Activated CD4-positive, alpha-beta T cell treated with anti-CD3 and anti-CD28 coated beads, Interleukin-2, amount 50 U/mL, for 48 hours (primary cell): ENCODE measurements around the gene PAX7.

Experiments used
- DNase-seq, 2 experiments: peaks; one replicate each; pipeline ENCODE4 v3.0.0-alpha.2; 2020

Gene PAX7

DNA sequence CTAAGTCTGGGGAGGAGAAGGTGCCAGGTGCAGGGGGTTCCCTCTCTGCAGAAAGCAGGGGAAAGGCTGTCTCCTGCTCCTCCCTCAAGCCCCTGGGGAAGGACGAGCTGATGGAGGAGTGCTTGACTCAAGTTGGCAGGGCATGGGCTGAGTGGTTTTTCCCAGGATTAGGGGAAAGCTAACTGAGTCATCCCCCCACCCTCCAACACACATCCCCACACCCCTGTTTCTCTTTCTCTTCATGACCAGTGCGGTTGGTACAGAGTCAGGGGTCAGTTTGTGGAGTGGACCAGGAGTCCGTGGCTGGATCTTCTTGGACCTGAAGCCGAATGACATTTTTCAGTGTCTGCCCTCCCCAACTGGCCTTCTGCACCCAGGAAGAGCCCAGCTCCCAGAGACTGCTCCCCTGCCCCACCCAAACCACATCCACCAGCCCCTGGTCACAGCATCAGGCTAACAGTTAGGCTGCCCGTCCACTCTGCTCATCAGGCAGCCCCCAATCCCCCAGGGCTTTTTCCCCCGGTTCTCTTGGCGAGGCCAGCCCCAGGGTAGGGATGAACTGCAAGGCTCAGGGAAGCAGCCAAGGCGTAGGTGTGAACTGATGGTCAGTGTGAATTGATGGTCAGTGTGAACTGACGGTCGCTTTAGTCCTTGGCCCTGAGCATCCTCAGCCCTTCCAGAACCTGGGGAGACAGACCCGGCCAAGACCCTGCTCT is 81.0 kb downstream of the PAX7 start:
- DNase-seq = no peak

DNA sequence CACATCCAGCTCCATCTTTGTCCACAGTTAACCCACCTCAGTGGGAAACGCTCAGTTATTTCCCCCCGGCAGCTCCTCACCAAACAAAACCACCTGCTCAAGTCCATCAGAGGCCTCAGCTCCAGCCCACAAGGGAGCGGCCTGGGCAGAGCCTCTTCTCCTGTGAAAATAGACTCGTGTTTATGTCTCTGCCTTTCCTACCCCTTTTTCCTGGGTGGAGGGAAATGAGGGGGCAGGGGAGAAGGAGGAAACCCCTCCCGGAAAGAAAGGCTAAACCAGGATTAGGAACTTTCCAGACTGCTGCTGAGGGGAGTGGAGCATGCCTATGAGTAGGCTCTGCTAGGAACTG is 81.6 kb downstream of the PAX7 start:
- DNase-seq = no peak

DNA sequence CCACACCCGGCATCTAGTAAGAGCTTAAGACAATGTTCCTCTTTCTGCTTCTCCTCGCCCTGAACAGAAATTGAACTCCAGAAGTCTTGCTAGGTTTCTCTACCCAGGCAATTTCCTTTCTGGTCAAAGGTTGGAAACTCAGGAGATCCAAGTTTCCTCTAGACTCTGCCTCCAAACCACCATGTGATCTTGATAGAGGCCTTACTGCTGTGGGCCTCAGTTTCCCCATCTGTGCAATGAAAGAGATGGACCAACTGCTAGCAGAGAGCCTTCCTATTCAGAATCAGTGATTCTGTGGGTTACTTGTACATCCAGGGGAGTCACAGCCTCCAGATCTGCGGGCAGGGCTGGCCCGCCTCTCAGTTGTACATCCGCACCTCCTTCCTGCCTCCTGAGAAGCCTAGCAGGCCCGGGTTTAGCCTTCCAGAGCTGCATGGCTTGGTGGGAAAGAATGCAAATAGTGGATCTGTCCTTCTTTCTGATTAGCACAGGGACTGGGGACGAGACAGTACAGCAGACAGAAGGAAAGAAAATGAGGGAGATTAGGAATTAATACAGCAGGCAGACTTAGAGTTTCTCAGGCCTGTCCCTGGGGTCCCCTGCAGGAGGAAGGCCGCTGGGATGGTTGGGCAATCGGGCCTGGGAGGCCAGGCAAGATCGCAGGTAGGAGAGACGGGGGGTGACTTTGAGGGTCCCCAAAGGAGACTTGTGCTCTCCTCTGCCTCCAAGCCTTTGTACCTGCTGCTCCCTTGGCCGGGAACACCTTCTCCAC is 83.9 kb downstream of the PAX7 start:
- no peak for DNase-seq

DNA sequence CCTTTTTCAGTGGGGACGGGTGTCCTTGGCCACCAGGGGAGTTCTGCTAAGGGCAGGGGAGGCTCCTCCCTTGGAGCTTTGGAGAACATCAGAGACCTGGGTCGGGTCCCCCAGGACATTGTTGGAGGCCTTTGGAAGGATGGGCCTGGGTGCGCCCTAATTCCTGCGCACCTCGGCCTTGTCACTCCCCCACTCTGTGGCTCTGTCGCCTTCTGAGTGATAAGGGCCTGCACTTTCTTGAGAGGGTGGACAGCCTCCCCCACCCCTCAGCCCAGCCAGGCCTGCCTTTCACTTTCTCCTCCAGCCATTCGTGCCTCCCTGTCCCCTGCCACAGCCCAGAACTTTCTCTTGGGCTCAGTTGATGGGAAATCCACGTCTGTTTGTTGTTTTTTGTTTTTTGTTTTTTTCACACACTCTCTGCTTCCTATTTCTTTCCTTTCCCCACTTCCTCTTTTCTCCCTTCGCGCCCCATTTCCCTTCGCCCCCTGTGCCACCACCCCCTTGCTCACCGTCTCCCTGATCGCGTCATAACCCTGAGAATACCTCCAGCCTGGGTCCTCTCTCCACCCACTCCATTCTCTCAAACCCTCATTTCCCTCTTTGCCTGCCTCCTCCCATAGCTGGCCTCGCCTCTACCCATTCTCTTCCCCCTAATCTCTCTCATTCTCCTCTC is 85.6 kb downstream of the PAX7 start:
- no peak for DNase-seq

DNA sequence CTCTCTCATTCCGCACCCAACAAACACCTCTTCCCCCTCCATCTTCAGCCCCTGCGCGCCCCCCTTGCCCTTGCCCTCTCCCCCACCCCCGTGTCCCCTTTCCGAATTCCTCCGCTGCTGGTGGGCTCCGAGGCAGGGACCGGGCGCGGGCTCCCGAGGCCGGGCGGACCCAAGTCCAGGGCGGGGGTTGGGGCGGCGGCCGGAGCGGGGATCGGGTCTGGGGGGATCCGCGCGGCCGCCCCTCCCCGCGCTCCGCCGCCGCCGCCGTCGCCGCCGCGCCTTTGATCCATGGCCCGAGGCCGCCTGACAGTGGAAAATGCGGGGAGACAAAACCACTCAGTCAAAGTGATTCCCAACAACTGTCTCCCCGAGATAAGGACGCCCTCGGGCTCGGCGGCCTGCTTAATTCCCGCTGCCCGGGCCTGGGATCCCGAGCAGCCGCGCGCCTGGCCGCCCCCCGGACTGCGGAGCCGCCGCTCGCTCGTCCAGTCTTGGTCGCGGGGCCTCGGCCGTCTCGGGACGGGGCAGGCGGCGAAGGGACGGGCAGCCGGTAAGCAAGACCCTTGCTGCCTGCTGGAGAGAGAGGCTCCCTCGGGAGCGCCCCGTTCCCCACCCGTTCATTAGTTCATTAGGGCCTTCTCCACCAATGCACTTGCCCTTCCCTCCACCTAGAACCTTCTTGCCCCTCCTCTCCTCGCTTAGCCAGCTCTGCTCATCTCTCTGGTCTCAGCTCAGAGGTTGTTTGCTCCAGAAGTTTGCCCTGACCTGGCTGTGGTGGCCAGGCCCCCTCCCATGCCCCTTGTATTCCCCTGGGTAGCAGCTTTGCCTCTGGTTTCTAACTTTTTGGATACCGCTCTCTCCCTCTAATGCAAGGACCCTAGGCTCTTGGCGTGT is 86.4 kb downstream of the PAX7 start:
- no peak for DNase-seq

DNA sequence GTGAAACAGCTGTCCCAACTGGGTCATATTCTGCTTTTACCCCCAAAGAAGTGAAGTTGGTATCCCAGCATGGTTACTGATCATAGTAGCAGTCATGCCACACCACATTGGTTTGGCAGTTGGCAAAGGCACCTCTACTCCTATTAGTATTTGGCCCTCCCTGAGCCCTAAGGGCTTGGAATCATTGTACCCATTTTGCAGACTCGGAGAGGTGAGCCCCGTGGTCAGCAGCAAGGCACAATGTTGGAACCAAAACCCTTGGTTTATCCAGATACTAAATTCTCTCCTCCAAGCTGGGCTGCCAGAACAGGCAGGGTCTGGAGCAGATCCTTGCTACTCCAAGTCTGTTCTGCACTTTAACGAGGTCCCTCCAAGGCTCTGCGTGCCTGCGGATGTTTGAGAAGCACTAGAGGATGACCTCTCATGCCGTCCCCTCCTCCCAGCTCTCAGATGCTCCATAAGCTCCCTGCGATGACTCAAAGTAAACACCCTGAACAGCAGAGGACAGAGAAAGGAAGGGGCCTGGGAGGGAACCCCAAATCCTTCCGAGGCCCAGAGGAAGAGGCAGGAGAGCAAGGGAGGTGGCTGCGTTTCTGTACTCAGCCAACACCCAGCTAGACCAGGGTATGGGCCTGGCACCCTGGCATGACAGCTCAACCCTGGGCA is 89.3 kb downstream of the PAX7 start:
- DNase-seq = no peak

DNA sequence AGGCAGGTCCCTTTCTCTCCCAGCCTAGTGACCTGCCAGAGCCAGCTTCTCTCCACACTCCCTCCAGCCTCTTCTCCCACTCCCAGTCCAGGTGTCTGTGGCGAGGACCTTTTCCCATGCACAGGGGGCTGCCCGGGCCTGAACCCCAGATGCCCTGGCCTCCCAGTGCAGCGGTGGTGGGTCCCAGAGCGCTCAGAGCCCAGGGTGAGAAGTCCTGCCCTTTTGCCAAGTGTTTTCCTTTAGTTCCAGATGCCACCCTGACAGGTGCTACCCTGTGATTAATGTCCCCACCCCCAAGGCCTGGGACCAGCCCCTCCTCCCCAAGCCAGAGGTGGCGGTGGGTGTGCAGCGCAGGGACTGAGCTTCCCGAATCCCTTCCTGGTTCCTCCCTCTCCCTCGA is 90.4 kb downstream of the PAX7 start:
- DNase-seq = no peak

DNA sequence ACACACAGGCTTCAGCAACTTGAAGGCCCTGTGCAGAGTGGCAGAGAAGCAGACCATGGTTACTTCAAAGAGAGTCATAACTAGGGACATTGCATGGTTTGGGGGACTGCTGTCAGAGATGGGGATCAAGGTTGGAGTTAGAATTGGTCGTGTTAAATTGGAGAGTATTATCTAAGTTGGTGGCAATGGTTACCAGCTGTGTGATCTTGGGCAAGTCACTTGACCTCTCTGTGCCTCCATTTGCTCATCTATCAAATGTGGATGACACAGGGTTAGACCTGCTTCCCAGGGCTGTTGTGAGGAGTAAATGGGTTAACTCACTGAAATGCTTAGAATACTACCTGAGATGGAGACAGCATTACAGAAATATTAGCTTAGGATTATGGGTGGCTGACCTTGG is 91.1 kb downstream of the PAX7 start:
- DNase-seq = no peak

DNA sequence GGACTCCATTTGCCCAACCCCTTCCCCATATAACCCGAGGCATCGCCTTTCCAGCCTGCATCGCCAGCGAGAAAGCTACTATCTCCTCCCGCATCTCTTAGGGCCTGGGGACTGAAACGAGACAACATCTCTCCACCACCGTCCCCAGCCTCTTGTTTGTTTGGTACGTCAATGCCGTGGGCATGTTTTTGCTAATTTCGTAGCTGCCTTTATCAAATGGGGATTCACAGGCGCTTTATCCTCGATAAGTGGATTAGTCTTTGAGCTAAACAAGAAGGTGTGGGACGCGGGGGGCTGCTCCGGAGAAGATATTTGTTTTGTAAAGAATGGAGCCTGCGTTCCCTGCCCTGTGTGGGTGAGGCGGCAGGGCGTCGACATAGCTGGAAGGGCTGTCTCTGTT is 91.6 kb downstream of the PAX7 start:
- no peak for DNase-seq

DNA sequence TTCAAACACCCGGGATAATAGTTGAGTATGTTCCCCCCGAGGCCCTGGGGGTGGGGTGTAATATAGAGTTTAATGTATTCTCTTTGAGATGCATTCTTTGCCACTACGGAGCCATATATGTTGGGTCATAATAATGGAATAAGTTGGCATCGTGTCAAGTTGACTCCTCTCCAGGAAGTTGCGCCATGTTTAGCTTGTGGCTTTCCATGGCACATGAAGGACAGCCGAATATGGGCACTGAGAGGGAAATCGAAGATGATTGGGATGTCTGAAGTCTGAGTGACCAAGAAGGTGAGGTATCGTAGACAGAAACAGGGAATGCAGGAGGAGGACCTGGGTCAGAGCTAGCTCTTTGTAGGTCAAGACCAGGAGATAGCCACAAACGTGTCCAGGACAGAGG is 92.6 kb downstream of the PAX7 start:
- DNase-seq = no peak

DNA sequence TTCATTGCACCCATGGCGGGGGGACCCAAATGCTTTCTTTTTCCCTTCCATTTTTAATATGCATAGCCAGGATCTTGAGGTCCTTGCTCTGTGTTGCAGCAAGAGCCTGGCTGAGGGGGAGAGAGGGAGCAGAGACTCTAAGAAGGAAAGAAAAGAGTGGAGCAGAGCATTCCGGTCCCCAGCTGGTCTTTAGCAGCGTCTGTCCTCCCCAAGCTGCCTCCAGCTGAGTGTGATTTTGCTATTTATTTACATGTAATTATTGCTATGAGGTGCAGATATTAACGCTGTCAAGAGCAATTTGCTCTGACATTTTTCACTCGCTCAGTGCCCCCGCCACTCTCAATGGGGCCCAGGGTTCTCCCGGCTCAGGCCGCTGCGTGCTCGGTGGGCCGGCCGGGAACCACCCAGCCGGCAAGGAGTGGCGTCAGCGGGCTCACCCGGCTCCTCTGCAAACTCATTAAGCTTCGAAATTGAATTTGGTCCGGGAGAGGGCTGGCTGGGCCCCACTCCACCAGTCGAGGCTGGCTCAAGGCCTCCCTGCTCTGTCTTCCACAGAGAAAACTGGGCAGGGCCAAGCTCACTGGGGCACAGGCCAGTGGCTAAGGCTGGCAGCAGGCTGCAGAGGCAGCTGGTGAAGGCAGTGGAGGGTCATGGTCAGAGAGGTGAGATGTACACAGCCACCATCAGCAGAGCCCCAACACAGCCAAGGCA is 93.2 kb downstream of the PAX7 start:
- no peak for DNase-seq

DNA sequence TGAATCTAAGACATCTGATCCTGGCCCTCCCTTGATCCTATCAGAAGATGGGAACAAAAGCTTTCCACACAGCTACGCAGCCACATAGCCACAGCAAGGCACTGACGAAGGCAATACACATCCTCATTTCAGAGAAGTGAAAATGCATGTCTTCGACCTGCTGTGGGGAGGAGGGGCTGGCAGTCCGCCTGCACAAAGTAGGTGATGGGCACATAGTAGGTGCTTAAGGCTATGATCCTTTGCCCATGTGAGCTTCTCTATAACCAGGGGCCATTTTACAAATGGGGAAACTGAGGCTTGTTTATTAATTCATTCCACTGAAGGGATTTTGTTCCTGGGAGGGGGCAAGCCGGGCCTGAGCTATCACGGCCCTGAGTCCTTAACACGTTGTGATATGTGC is 94.2 kb downstream of the PAX7 start:
- no peak for DNase-seq

DNA sequence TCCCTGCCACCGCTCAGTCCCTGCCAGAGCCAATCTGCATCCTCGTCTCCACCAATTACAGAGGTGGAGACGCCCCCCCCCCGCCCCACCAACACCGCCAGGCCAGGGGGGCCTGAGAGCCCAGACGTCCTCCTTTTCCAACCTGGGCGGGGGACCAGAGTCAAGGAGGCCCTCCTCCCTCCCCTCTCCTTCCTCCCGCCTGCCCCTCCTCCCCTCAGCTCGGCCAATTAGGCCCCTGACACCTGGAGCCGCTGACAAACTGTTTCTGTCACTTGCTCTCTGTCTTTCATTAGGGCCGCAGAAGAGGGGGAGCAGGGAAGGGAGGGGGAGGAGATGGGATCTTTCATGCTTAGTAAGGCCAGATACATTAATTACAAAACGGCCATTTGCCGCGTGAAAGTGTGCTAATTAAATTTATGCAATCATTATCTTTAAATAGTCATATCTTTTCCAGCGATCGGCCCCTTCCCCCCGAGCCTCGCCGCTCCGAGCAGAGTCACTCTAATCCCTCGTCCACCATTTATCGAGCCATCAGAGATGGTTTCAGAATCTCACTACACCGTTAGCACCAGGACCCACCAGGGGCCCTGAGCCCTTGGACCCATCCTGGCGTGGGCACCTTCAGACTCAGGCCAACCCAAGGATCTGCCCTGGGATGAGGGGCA is 94.7 kb downstream of the PAX7 start:
- no peak for DNase-seq

DNA sequence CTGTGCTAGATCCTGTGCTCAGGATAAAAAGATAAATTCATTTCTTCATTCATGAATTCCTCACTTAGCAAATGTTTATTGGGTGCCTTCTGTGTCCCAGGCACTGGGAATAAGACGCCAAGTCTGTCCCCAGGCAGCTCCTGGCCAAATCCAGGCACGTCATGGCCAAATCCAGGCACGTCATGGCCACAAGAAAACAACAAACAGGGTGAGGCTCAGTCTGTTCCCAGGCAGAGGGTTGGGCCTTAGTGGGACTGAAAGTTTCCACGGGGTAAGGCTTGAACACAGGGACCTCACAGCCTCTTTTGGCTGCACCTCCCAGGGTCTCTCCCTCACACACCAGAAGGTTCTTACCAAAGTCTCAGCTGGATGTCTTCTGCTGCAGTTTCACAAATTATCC is 95.7 kb downstream of the PAX7 start:
- DNase-seq = no peak

DNA sequence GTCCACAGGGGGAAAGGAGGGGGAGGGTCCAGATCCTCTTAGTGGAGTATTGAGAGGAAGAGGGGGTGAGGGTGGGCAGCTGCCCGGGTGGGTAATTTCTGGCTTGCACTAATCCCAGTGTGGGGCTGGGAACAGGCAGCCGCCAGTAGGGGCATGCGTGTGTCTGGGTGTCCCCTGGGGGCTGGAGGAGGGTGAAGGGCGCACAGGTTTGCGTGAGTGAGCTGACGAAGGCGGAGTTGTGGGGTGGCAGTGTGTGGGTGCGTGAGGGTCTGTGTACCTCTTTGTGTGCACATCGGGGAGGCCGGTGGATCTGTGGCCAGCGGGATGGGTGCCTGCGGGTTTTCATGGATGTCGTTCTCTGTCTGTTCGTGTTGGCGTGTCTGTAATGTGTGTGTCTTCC is 97.3 kb downstream of the PAX7 start:
- no peak for DNase-seq

DNA sequence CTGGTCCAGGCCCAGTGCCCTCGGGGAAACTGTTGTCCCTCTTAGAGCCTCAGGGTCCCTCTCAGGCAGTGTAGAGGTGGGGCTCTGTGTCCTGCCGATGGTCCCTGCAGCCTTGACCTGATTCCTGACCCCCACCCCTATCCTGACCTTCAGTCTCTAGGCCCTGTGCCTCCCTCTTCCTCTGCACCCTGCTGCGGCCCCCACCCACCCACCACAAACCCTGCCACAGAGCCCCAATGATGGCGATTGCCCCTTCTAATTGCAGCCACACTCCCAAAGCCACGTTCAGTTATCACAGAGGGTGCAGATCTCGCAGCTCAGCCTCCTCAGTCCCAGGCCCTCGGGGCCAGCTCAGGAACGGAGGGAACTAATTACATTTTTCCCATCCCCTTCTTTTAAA is 99.7 kb downstream of the PAX7 start:
- DNase-seq = no peak

DNA sequence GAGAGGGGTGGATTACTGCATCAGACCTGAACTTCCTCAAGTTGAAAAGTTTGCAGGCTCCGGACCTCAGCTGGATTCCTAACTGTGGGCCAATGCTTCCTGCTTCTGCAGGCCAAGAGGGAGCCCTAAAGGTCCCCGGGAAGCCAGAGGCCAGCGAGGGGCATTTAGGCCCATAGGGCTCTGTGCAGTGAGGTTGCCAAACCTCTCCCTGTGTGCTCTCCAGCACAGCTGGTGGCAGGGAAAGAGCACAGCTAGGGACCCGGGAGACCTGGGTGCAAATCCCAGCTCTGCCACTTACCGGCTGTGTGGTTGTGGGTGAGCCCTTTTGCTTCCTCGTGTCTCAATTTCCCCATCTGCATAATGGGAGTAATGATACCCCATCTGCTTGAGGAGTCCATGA is 100.5 kb downstream of the PAX7 start:
- no peak for DNase-seq

DNA sequence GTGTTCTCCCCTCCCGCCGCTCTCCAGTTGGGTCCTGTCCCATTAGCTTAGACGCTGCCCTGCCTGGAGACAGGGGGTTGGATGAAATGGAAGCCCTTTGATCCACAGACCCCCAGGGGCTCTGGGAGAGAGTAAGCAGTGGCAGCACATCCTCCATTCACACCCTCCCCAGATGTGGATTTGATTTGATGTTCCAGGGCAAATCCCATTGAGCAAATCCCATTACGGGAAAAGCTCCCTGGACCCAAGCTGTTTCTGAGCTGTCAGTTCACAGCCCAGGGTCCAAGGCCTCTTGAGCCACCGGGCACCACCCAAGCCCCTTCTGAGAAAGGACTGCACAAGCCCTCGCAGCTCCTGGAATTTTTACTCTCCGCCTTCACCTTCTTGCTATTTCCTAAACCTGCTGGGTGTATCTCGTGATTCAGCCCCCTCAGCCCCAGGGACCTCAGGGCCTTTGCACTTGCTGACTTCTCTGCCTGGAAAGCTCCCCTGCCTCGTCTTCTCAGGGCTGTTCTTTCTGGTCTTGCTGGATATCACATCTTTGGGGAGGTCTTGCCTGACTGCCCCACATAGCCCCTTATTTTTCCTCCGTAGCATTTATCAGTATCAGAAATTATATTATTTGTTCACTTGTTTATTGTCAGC is 101.1 kb downstream of the PAX7 start:
- DNase-seq = no peak

DNA sequence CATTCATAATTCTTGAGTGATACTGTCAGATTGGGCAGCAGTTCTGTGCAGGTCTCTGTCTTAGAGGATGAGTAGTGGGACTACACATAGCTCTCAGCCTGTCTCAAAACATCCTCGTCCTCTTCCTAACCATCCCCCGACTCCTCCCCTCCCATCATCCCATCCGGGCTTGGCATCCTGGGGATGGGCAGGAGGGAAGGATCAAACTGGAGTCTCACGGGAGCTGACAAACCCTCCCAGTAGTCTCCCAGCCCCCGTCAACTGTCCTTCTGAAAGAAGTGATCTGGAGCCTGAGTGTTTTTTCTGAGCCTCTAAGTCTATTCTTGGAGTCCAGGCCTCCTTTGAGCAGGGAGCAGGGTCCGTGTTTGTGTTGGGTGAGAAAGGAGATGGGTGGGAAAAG is 102.0 kb downstream of the PAX7 start:
- no peak for DNase-seq

DNA sequence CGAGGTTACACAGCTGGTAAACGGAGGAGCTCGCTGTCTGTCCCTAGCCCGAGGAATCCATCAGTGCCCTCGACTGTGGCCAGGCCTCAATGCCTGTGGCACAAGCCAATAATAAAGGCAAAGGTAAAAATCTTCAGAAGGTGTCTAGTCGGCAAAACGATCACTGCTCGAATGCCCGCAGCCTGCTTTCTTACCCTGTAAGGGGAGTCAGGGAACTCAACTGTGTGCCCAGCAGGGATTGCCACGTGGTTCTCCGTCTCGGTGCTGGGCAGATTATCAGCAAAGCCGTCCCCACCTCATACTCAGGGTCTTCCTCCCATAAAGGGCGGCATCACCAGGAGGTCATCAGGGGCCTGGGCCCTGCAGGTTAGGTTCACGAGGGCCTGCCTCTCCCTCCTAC is 103.4 kb downstream of the PAX7 start:
- no peak for DNase-seq
